BJ (cell line): ENCODE measurements around the gene PSMB3. TPM values are rescaled to one million over a fixed set of nuclear protein-coding genes. Genes with fewer than 3 reads are reported as not detected.
A peak's percentile ranks its signal among the peaks of the same experiment; 100 is the strongest.

Experiments used
- CTCF ChIA-PET: fragments of 350-600 bp; formaldehyde crosslinking; extraction: SDS; loops from one replicate; lab custom pipeline; 2021; ENCODE audit warnings: antibody characterized with exemption, inconsistent platforms; lab: Yijun Ruan, JAX
- POLR2A ChIA-PET: fragments of 300-600 bp; sonication (Branson Sonifier 250); formaldehyde crosslinking; extraction: SDS; loops from one replicate; lab custom pipeline; 2021; ENCODE audit warnings: antibody characterized with exemption; lab: Charles Lee
- DNase-seq: peaks from one replicate; pipeline ENCODE4 v3.0.0-alpha.2; 2011; ENCODE audit warnings: low read depth
- H3K27me3 ChIP-seq: 2 replicates; pipeline ENCODE4 v1.6.0; 2011; ENCODE audit warnings: low read length; ENCODE audit not compliant: control insufficient read depth, insufficient read depth
- H3K36me3 ChIP-seq: 2 replicates; pipeline ENCODE4 v1.5.1; 2011; ENCODE audit warnings: low read length; ENCODE audit not compliant: control insufficient read depth, insufficient read depth
- H3K4me3 ChIP-seq: 2 replicates; pipeline ENCODE4 v1.5.1; 2011; ENCODE audit warnings: low read depth, mild to moderate bottlenecking, control low read depth, low read length
- CTCF ChIP-seq: IDR thresholded peaks from 2 replicates; pipeline ENCODE4 v1.5.1; 2011; ENCODE audit warnings: low read depth, mild to moderate bottlenecking, control low read depth, inconsistent platforms, low read length, moderate library complexity; ENCODE audit not compliant: insufficient read depth
- polyA plus RNA-seq: library from polyadenylated mRNA; depleted of rRNA; stranded (reverse); fragments of >200 nt; gene quantifications from 2 replicates; pipeline ENCODE4 v1.2.3, GENCODE V29; 2011

PSMB3 gene
- polyA plus RNA-seq, 1 experiment, result 337 TPM

- Histone ChIP-seq H3K36me3 (peaks cover 13% of the 10 kb centered on the region), H3K27me3 (no peaks in the 10 kb centered on the region), H3K4me3 (peak overlapping the region; percentile 63)
- DNase-seq, result no peak
- POLR2A ChIA-PET, result interaction anchor here (0.6 kb wide), 2 partner anchors 123 to 138 kb away, joined by 3 read pairs; no protein-coding TSS in a partner anchor
- CTCF ChIA-PET, result interaction anchor here (0.6 to 2.8 kb wide), 18 partner anchors 12 to 1324 kb away, joined by 3 to 34 read pairs (median 4); partner anchors contain the start of genes MLLT6, PSMB3 and RPL23
- TF ChIP-seq CTCF, result no peak
Measured at GRCh38 chr17:38730526-38731379, 21.8 kb upstream of the PSMB3 start.

GRCh38 chr17:38731526-38732294 lies 20.8 kb upstream of the PSMB3 start:
- Histone ChIP-seq H3K36me3 (peaks cover 17% of the 10 kb centered on the region), H3K27me3 (no peaks in the 10 kb centered on the region), H3K4me3 (no peak overlapping the region)
- POLR2A ChIA-PET, result no interaction called here
- no peak for TF ChIP-seq CTCF
- no peak for DNase-seq
- CTCF ChIA-PET, result interaction anchor here (1.1 to 2.8 kb wide), 11 partner anchors 7 to 509 kb away, joined by 3 to 34 read pairs (median 4); no protein-coding TSS in a partner anchor

GRCh38 chr17:38732376-38733281 lies 19.9 kb upstream of the PSMB3 start:
- CTCF ChIA-PET, result interaction anchor here (1.5 to 2.8 kb wide), 3 partner anchors 8 to 508 kb away, joined by 3 to 34 read pairs (median 4); no protein-coding TSS in a partner anchor
- TF ChIP-seq CTCF, result no peak
- no peak for DNase-seq
- Histone ChIP-seq H3K27me3 (no peaks in the 10 kb centered on the region), H3K36me3 (peaks cover 17% of the 10 kb centered on the region), H3K4me3 (no peak overlapping the region)
- POLR2A ChIA-PET, result no interaction called here

- DNase-seq, result no peak
- Histone ChIP-seq H3K4me3 (no peak overlapping the region), H3K27me3 (no peaks in the 10 kb centered on the region), H3K36me3 (peaks cover 23% of the 10 kb centered on the region)
- ChIA-PET POLR2A (no interaction called here), CTCF (interaction anchor here (1.5 to 4.4 kb wide), 3 partner anchors 9 to 55 kb away, joined by 3 to 87 read pairs (median 38); partner anchors contain the start of gene EPOP)
- no peak for TF ChIP-seq CTCF
Measured at GRCh38 chr17:38733282-38733981, 19.1 kb upstream of the PSMB3 start.
